NB4 (cell line): Measurements from ENCODE around the gene SLC28A3.

ENCODE experiments used
- CTCF ChIP-seq: IDR thresholded peaks from one replicate; pipeline ENCODE4 v1.5.1; 2012; ENCODE audit warnings: low read depth, low read length
- MAX ChIP-seq: IDR thresholded peaks from 2 replicates; pipeline ENCODE4 v1.6.1; 2011; ENCODE audit warnings: low read depth, low read length
- MYC ChIP-seq: IDR thresholded peaks from 2 replicates; pipeline ENCODE4 v1.6.1; 2011; ENCODE audit warnings: low read depth, low read length
- POLR2A ChIP-seq: IDR thresholded peaks from 2 replicates; pipeline ENCODE4 v1.6.1; 2011; ENCODE audit warnings: mild to moderate bottlenecking; ENCODE audit not compliant: insufficient read length; ENCODE audit errors: extremely low read depth

- TF ChIP-seq CTCF = no peak
- TF ChIP-seq POLR2A = no peak
- TF ChIP-seq MYC = no peak
- no peak for TF ChIP-seq MAX
These were observed 88.6 kb downstream of the SLC28A3 start for GRCh38 chr9:84251921-84252320.
